Heart left ventricle (tissue), 13 donors: ENCODE measurements around the gene WNT9A.
"Not testable (repeated sequence)": the region's sequence is repeated elsewhere in the genome, so short reads cannot be mapped to it uniquely, and the experiment has no call there.

Experiments
- POLR2A ChIP-seq, 2 donors: fragments of 450-650 bp; IDR thresholded peaks; one replicate each; pipeline ENCODE4 v1.6.1; 2017; ENCODE audit warnings: antibody characterized with exemption in 2 of 2, mild to moderate bottlenecking in 2 of 2, moderate library complexity in 2 of 2
- TF ChIP-seq, protein P1 (sequence below), 12 donors: fragments of 200-600 bp; sonication (generic) in 4 of 12; IDR thresholded peaks; one replicate each; pipeline versions ENCODE4 v1.5.0 to v1.8.0; 2018 to 2022; ENCODE audit warnings: antibody characterized with exemption in 12 of 12, mild to moderate bottlenecking in 5 of 12
- donor health status: ischemic (EF 13 %, LVEDD 7.1; RV severe dilation, severe dysfunction).
- donor health status: DM: no; HTN: yes; CAD: no.
- donor health status: DM: no; HTN: no; CAD: no.
- donor health status: ischemic (EF 25% LVEDD 6.9; RV normal size, moderate dysfunction).
- donor health status: ischemic (EF 25% LVEDD 5.7; RV mildly dilated, moderate dysfunction).
- donor health status: ischemic (EF 35%, LVEDD 5.7; RV mildly dilated, moderate dysfunction).
- donor health status: nonischemic (EF 11% LVEDD 7.7; RV severe dilation, severe dysfunction).
- donor health status: DM: yes; HTN: yes; CAD: no.
- donor health status: PGD.
- donor health status: ischemic (EF 29% LVEDD 5.4; RV normal size, mild dysfunction).
- donor health status: nonischemic (EF 23%, LVEDD 6.1; RV moderate dilation, normal function).

DNA sequence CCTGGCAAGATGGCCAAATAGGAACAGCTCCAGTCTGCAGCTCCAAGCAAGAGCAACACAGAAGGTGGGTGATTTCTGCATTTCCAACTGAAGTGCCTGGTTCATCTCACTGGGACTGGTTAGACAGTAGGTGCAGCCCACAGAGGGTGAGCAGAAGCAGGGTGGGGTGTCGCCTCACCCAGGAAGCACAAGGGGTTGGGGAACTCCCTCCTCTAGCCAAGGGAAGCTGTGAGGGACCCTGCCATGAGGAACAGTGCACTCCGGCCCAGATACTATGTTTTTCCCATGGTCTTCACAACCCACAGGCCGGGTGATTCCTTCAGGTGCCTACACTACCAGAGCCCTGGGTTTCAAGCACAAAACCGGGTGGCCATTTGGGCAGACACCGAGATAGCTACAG, 75.8 kb downstream of the WNT9A start:
- not testable (repeated sequence) for TF ChIP-seq POLR2A (IDR thresholded peaks at IDR 0.05)
- TF ChIP-seq, protein P1, sequence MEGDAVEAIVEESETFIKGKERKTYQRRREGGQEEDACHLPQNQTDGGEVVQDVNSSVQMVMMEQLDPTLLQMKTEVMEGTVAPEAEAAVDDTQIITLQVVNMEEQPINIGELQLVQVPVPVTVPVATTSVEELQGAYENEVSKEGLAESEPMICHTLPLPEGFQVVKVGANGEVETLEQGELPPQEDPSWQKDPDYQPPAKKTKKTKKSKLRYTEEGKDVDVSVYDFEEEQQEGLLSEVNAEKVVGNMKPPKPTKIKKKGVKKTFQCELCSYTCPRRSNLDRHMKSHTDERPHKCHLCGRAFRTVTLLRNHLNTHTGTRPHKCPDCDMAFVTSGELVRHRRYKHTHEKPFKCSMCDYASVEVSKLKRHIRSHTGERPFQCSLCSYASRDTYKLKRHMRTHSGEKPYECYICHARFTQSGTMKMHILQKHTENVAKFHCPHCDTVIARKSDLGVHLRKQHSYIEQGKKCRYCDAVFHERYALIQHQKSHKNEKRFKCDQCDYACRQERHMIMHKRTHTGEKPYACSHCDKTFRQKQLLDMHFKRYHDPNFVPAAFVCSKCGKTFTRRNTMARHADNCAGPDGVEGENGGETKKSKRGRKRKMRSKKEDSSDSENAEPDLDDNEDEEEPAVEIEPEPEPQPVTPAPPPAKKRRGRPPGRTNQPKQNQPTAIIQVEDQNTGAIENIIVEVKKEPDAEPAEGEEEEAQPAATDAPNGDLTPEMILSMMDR (IDR thresholded peaks at IDR 0.05), result not testable (repeated sequence)
